HG03064 (cell line): ENCODE measurements around the gene TNFRSF25.

ENCODE experiments used
- ATAC-seq: cut with Tn5 transposase; IDR thresholded peaks from one replicate; pipeline ENCODE4 v1.9.1; 2021; ENCODE audit warnings: low read depth; ENCODE audit not compliant: unreplicated experiment

TNFRSF25 gene

GRCh38 chr1:6471086-6471969 lies 5.4 kb upstream of the TNFRSF25 start:
- no peak for ATAC-seq

DNA sequence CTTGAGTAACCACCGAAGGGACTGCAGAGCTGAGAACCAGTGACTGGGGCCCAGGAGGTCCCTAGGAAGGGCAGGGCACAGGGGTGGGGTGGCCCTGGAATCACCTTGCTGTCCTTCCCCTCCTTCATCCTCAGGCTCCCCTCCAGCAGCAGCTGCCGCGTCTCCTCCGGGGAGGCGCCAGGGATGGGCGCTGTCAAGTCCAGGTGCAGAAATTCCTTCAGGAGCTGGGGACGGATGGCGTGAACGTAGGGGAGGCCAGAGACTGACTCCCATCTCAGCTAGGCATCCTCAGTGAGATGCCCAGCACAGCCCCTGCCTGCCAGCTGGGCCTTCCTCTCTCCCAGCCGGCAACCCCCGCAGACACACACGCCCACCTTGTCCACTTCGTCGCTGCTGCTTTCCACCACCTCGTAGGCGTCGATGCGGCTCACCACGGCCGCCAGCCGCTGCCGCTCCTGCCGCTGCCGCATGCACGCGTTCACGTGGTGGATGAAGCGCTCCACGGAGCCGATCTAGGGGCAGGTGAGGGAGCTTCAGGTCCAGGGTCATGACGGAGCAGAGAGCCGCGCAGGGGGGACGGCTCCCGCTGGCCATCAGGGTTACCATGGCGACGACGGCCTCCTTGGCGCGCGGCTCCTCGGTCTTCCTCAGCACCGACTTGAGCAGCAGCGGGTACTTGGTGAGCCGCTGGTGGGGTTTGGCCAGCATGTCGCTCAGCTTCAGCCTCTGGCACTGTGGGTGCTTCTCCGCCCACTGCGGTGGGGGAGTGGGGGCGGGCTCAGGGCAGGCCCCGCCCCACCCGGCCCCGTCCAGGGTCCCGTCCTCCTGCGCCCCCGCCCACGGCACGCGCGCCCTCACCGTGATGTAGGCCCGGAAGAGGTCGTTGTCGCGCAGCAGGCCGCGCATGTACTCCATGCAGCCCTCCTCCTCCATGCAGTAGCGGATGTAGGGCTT lies 4.4 kb upstream of the TNFRSF25 start:
- ATAC-seq = no peak

DNA sequence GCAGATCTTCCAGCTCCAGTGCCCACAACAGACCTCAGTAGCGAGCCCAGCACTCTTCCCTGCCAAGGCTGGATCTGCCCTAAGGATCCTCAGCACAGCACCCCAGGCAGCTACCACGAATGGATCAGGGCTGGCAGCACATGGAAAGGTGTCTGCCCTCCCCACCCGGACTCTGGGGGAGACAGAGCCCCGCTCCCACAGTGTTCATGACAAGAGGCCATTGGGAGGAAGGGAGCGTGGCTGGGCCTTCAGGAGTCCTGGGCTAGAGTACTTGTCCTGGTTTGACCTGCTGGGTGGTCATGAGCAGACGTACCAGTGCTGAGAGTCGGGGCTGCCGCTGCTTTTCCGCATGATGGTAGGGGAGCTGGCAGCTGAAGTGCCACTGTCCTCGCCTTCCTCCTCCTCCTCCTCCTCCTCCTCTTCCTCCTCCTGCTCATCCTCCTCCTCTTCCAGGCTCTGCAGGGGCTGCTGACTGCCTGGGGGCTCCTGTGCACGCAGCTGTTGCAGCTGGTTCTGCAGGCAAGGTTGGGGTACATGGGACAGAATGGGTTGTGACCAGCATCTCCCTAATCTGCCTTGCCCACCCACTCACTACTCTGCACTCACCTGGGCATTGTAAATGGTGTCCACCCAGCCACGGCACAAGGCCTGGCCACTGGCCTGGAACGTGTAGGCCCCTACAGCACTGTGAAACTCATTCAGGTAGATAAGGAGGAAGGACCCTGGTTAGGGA lies 2.9 kb upstream of the TNFRSF25 start:
- ATAC-seq = no peak

- no peak for ATAC-seq
These were observed 2.0 kb upstream of the TNFRSF25 start for GRCh38 chr1:6467744-6468688.

GRCh38 chr1:6467224-6467623 lies 1.3 kb upstream of the TNFRSF25 start:
- no peak for ATAC-seq

- ATAC-seq = no peak
These were observed 778 bp upstream of the TNFRSF25 start for GRCh38 chr1:6466751-6467150.

DNA sequence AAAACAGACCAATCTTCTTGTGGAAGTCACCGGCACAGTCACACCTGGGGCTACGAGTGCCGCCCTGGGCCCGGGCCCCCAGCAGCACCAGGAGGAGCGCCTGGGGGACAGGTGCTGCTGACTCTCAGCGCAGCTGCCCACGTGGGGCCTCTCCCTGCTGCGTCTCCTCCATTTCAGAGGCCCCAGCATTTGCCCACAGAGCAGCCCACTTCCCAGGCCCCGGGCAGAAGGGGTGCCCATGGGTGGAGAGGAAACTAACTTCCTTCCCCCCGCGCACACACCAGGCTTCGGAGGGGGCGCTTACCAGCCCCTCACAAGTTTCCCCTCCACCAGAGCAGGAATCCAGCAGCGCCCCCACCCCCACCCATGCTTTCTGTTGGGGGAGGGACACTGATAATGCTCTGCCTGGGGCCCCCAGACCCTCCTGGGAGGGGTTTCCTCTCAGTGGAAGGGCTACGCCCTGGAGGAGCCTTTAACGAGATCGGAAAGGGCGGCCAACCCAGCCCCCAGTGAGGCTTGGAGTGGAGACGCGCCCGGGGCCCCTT lies 440 bp downstream of the TNFRSF25 start:
- no peak for ATAC-seq

GRCh38 chr1:6464915-6465314 lies 1.1 kb downstream of the TNFRSF25 start:
- no peak for ATAC-seq

GRCh38 chr1:6464514-6464836 lies 1.5 kb downstream of the TNFRSF25 start:
- no peak for ATAC-seq

DNA sequence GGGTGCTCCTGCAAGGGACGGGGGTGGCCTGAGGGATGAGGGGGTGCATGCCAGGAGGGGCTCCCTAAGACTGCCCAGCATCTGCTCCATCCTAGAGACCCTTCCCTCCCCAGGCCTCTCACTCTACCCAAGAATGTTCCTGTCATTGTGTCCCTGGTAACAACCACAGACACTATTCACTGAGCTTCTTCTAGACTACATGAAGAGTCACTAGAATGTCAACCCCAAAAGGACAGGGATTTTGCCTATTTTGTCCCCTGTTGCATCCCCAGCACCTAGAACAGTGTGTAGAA lies 2.9 kb downstream of the TNFRSF25 start:
- no peak for ATAC-seq

GRCh38 chr1:6462412-6463119 lies 3.4 kb downstream of the TNFRSF25 start:
- no peak for ATAC-seq

DNA sequence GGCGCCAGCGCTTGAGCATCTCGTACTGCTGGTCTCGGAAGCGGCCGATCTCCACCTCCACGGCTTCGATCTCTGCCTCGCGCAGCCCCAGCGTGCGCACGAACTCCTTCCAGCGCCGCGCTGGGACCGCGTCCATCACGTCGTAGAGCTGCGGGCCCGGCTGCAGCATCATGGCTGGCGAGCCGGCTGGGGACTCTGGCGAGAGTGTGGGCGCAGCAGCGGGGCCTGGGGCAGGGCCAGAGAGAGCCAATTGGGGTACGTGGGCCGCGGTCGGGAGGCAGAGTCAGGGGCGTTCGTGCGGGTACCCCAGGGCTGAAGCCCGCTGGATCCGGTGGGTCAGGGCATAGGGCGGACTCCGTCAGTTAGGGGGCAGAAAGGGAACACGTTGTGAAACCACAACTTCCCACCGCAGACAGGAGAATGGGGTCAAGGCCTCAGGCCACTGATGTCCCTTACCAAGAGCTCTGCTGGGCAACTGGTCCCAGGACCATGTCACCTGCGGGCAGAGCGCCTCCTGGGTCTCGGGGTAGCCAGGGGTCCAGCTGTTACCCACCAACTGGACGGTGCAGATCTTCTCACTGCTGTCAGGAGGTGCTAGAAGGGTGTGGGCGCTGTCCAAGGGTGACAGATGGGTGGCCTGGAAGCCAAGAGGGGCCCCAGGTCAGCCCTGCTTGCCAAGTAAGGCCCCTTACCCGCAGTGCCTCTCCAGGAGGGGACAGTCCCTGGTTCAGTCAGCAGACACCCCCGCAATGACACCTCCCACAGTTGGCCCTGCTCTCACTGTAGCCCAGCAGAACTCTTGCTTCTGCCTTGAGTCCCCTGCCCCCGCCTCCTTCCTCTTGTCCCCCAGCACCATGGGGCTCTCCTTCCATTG lies 4.2 kb downstream of the TNFRSF25 start:
- no peak for ATAC-seq

- no peak for ATAC-seq
These were observed 4.9 kb downstream of the TNFRSF25 start for GRCh38 chr1:6461051-6461530.

DNA sequence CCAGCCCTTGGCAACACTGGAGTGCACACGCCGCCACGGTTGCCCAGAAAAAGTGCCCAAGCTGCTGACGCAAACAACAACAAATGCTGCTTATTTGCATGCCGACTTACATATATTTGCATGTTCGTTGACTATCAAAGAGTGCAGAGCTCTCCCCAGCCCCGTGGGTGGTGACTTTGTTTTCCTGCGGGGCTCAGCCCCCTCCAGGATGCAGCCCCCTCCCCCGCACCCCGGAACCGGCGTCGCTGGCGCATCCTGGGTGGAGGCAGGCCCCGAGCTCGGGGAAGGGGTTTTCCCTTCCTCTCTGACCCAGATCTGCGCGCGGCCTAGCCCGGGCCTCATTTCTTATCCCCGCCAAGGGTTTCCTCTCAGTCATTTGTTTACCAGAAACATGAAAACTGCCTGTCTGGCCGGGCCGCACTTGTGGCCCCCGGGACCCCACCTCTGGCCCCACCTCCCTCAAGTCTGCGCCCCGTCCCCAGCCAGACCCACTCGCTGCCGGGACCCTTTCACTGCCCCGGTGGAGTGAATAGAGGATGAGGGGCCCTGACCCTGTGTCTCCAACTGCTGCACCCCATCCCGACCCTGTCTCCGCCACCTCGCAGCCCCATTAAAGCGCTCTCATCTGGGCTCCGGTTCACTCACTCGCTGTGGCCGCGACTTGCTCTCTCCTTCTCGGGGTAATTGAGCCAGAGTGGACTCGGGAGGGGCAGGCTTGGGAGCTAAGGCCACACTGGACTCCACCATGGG lies 5.5 kb downstream of the TNFRSF25 start:
- ATAC-seq = no peak

GRCh38 chr1:6459850-6460265 lies 6.1 kb downstream of the TNFRSF25 start:
- no peak for ATAC-seq

DNA sequence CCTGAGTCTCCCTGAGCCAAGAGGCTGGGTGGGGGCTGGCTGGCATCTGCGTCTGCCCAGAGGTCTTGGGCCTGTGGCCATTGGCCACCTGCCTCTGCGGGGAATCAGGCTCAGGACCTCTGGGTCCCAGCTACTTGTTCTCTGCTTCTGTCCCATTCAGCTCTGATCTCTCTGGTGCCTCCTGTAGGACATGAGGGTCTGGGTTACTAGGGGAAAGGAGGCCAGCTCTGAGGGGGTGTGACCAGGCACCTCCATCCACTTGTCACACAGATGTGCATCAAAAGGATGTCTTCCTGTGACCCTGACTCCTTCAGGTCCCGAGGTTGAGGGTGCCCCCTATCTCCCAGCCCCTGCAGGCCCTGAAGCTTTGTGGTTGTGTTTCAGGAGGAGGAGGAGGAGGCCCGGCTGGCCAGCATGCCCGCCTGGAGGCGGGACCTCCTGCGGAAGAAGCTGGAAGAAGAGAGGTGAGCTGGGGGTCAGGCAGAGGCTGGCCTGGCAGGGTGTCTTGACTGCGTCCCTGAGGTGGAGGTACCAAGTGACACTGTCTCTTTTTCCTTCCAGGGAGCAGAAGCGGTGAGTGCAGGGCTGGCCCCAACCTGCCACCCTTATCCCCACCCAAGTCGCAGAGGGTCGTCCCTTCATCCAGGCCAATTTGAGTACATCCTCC lies 9.0 kb downstream of the TNFRSF25 start:
- ATAC-seq = no peak
